NCI-H2196 (cell line): ENCODE results near the gene FUCA1.
"Not testable (repeated sequence)": the region's sequence is repeated elsewhere in the genome, so short reads cannot be mapped to it uniquely, and the experiment has no call there.

Experiments used
- DNase-seq: peaks from one replicate; lab custom pipeline; 2025; ENCODE audit not compliant: unreplicated experiment; lab: John Stamatoyannopoulos, UW

Gene FUCA1

GRCh38 chr1:23896491-23896890, 28.4 kb upstream of the FUCA1 start:
- no peak for DNase-seq

GRCh38 chr1:23895993-23896392, 27.9 kb upstream of the FUCA1 start:
- DNase-seq: no peak

- no peak for DNase-seq
Measured at GRCh38 chr1:23895082-23895481, 27.0 kb upstream of the FUCA1 start.

GRCh38 chr1:23889074-23889473, 21.0 kb upstream of the FUCA1 start:
- DNase-seq: no peak

GRCh38 chr1:23885222-23885621, 17.1 kb upstream of the FUCA1 start:
- no peak for DNase-seq

- DNase-seq: no peak
Measured at GRCh38 chr1:23882746-23883145, 14.7 kb upstream of the FUCA1 start.

GRCh38 chr1:23879809-23880208, 11.7 kb upstream of the FUCA1 start:
- DNase-seq: no peak

- DNase-seq: no peak
Measured at GRCh38 chr1:23878668-23879067, 10.6 kb upstream of the FUCA1 start.

GRCh38 chr1:23875382-23875781, 7.3 kb upstream of the FUCA1 start:
- DNase-seq: no peak

GRCh38 chr1:23872421-23872820, 4.3 kb upstream of the FUCA1 start:
- DNase-seq: no peak

- DNase-seq: no peak
Measured at GRCh38 chr1:23869051-23869450, 961 bp upstream of the FUCA1 start.

- DNase-seq: no peak
Measured at GRCh38 chr1:23868557-23869016, 497 bp upstream of the FUCA1 start.

- no peak for DNase-seq
Measured at GRCh38 chr1:23867542-23867894, 572 bp downstream of the FUCA1 start.

- DNase-seq: peak; percentile 52
Measured at GRCh38 chr1:23865543-23865930, 2.6 kb downstream of the FUCA1 start.

- DNase-seq: no peak
Measured at GRCh38 chr1:23864801-23865542, 3.1 kb downstream of the FUCA1 start.

- no peak for DNase-seq
Measured at GRCh38 chr1:23862640-23863039, 5.5 kb downstream of the FUCA1 start.

GRCh38 chr1:23854568-23854967, 13.5 kb downstream of the FUCA1 start:
- no peak for DNase-seq

- DNase-seq: not testable (repeated sequence)
Measured at GRCh38 chr1:23853124-23853523, 15.0 kb downstream of the FUCA1 start.

GRCh38 chr1:23851406-23851805, 16.7 kb downstream of the FUCA1 start:
- not testable (repeated sequence) for DNase-seq

- no peak for DNase-seq
Measured at GRCh38 chr1:23848673-23849616, 19.1 kb downstream of the FUCA1 start.

- DNase-seq: not testable (repeated sequence)
Measured at GRCh38 chr1:23847482-23848095, 20.5 kb downstream of the FUCA1 start.

GRCh38 chr1:23845163-23845562, 22.9 kb downstream of the FUCA1 start:
- peak; percentile 11 for DNase-seq
